Activated CD4-positive, alpha-beta T cell treated with anti-CD3 and anti-CD28 coated beads for 1 hour (primary cell): ENCODE results near the gene ZNF90.
"Not testable (repeated sequence)": the region's sequence is repeated elsewhere in the genome, so short reads cannot be mapped to it uniquely, and the experiment has no call there.

Experiments used
- DNase-seq: peaks from one replicate; pipeline ENCODE4 v3.0.0-alpha.2; 2020

Gene ZNF90

DNA sequence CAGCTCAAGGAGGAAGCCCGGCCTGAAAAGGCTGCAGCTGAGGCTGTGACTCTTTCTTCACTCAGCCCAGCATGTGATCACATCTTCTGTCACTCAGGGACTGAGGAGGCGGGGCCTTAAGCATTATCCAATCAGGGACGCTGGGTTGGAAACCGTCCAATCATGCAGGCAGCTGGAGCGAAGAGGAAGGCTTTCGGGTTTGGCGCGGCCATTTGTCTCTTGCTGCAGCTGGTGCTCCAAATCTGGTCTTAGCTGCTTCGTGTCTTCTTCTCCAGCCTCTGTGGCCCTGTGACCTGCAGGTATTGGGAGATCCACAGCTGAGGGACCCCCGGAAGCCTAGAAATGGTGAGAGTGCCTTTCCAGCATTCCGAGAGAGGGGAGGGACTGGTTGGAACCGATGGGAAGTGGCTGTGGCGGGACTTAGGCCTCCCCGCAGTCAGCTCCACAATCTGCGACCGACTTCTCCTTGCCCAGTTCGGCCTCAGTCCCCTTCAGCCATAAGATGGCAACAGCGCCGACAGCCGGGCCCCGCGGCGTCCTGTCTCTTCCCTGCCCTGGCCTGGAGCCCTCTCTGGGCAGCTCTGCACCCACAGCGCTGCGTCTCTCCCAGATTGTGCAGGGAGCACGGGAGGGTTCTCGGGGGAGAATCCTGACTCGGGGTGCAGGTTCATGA lies at the start of gene ZNF90:
ZNF90 (plus strand) TSS at position 210 of the 673 bp plus-strand sequence; CDS start at position 343, 133 bp downstream.
- DNase-seq = peak; percentile 69

DNA sequence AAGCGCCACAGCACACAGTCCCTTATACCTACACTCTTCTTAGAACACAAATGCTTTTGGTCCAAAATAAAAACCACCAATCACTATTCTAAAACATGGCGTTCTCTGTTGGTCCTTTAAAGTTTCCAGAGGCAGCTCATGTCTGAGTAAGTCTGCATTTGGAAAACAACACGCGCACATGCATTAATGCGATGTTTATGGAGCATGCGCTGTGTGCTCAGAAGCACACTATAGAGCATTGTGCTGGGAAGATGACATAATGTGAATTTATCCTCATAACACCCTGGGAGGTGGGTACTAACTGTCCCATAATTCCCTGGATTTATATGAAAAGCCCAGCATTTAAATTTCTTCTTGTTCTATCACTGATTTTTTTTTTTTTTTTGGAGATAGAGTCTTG lies 49.2 kb upstream of the ZNF90 start:
- no peak for DNase-seq

DNA sequence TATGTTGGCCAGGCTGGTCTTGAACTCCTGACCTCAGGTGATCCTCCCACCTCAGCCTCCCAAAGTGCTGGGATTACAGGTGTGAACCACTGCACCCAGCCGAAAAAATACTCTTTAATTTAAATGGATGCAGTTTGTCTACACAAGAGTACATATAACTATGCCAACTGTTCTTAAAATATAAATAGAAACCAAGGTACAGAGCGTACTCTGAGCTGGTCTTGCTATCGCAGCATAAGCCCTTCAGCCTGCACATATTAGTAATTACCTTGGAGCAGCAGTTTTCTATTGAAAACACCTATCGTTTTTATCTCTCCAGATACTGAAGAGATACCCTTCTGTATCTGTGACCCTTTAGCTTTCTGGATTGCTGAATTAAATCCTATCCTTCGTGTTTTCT lies 41.9 kb upstream of the ZNF90 start:
- no peak for DNase-seq

DNA sequence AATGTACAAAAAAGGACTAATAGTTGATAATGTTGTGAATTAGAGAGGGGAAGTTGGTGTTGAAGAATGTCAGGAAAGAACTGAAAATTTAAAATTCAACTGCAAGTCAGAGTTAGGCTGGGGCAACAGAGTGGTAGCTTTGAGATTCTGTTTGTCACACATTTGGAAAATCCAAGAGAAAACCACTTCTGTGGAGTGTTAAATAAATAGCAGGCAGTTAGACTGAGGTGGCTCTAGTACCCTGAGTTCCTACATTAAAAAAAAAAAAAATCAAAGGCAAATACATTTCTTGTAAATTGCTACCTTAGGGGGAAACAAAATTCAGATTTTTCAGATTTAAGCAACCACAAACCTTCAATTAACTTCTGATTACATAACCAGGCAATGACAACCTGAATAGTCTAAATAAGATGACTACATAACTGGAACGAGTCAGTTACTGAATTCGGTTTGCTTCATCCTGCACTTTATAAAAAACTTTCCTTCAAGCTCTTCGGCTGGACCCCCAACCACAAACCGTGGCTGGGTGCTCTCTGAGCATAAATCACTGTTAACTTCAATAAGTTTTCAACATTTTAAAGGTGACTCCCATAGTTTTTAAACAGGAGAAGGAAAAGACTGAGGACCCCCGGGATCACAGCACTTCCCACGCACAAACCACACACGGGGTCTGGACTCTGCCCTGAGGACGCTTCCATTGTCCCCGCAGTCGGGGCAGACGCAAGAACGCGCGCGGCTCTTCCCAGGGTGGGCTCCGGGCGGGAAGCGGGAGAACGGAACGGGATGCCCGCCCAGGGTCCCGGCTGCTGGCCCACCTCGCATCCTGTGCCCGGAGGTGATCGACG lies 39.2 kb upstream of the ZNF90 start:
- DNase-seq = no peak

DNA sequence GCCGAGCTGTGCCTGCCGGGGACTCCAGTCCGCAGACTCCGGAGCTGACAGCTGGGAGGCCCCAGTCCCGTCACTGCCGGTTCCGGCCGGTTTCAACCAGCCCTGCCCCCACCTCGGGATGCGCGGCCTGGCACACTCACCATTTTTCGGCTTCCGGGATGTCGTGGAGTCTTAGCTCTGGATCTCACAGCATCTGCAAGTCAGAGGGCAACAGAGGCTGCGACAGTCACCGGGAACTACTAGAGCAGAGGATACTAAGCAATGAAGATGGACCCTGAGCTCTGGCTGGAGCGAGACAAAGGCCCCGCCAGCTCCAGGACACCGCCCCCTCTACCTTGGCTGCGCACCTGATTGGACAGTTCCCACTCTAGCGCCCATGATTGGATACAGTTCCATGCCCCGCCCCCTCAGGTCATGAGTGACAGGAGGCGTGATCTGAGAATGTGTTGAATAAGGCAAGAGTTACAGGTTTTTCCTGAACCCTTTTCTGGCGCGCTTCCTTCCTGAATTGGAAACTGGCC lies 38.5 kb upstream of the ZNF90 start, which contains the start of gene ZNF682:
ZNF682 (minus strand) TSS at position 303 of the 521 bp plus-strand sequence; CDS start at position 143, 160 bp downstream.
- DNase-seq = peak; percentile 86

DNA sequence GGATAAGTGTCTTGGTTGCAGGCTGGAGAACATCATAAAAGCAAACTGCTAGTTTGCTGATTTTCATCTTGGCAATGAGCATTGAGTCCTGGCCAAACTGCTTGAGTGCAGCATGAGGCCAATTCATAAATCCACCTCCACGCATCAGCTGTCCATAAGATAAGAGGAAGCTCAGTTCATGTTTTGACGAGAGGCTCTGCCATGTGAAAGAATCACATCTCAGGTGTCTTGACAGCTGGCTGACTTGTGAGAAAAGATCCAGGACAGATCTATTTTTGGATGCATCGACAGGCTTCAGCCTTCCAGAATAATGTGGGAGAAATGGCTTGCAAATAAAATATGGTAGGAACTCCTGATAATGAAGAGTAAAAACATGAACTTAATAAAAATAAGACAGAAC lies 33.1 kb upstream of the ZNF90 start:
- DNase-seq = no peak

DNA sequence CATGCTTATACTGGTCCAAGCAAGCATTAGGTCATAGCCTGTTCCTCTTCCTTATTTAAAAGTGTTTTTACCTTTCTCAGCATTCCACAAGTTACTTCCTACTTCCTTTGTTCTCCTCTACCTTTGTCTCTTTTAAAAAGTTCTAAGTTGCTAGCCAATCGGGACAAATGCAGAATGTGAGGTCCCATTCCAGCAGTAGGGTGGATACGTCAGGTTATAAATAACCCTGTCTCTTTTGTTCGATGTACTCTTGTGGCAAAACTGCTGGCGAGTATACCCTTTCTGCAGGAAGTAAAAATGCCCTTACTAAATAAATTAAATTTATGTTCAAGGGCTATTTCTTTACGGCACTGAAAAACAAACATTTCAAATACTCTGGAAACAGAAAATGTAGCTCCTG lies 32.1 kb upstream of the ZNF90 start:
- DNase-seq = not testable (repeated sequence)

DNA sequence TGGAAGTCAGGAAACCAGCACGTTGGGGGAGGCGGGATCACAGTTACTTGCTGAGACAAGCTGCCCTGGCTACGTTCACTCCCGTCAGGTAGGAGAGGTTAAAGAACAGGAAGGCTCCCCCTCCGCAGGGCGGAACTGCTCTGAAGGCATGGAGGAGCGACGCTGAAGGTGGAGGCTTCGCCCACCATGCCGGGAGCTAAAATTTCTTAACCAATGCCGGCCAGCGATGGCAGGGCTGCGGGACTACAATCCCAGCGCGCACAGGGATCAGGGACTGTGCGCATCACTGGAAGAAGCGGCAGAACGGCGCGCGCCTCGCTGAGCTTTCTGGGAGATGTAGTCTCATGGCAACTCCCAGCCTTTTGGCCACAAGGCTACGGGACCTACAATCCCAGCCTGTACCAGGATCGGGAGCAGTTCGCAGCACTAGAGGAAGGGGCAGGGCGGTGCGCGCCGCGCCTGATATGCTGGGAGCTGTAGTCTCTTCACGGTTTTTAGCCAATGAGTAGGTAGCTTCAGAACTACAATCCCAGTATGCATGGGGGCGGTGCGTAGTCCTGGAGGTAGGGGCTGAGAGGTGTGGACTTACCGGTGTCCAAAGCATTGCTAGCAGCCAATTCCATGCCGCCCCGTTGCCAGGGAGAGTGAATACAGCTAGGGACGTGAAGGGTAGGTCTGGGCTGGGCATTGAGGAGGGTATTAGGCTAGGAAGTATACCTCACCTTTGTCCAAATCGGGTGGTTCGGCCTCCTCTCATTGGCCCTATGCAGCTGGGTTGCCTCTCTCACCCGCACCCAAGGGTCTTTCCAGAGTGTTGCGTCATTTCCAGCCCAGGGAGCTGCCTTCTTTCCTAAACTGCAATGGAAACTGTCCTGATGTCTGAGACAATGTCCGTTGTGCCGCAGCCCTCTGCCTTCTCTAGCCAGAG lies 25.7 kb upstream of the ZNF90 start:
- DNase-seq = peak; percentile 36

DNA sequence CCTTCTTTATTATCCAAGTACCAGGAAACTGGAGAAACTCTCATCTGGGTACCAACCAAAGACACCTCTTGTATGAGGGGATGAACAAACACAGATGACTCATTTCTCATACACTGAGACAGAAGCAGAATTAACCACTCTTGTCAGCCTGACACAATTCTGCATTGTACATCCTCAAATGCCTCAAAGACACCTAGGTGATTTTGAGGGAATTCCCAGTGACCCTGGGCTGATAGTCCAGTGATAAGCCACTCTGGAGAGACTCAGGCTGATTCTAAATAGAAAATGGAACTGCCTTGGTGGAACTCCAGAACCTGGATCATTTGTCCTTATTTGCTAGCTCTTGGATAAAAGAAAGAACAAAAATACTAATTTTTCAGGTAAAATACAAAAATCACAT lies 19.1 kb upstream of the ZNF90 start:
- DNase-seq = not testable (repeated sequence)

DNA sequence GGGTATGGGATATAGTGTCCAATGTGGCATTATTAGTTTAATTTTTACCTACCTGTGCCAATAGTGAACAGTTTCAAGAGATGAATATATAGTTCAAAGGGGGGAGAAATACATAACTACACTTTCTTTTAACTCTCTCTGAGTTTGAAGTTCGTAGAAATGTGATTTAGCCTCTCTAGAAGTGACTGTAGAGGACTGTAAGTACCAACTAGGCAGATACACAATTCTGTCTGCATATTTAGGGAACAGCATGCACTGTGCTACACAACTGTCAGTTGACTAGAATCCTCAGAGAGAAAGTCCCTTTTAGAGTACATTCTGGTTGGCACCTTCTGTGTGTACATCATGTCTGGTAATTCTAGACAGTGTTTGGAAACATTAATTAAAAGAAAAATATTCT lies 17.5 kb upstream of the ZNF90 start:
- DNase-seq = no peak

DNA sequence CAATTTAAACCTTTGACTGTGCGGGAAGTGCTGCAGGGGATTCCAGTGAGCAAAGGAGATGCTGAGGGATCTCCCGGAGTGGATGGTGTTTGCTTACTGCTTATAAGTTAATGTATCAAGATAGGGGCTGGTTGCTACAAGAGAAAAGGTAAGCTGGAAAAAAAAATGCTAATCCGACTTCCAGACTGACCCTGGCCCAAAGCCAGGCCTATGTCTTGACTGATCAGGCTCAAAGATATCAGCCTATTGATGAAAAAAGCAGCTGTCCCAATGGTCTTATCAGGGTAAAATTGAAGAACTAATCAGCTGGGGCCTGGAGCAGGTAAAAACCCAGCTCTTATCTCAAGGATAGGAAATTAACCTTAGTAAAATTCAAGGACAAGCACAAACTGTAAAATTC lies 10.9 kb upstream of the ZNF90 start:
- no peak for DNase-seq

DNA sequence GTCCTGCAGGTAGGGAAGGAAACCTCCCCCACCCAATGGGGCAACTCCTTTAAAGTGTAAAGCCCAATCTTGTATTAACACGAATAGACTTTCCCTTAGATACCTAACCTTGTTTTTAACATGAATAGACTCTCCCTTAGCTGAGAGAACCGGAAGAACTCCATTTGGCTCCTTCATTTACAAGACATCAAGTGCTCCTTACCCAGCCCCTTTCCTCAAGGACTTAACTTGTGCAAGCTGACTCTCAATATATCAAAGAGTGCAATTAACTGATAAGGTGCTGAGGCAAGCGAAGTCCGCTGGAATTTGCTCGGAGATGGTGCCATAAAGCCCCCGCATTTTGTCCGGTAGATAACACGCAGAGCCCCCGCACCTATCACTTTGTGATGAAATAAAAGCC lies 9.9 kb upstream of the ZNF90 start:
- no peak for DNase-seq

DNA sequence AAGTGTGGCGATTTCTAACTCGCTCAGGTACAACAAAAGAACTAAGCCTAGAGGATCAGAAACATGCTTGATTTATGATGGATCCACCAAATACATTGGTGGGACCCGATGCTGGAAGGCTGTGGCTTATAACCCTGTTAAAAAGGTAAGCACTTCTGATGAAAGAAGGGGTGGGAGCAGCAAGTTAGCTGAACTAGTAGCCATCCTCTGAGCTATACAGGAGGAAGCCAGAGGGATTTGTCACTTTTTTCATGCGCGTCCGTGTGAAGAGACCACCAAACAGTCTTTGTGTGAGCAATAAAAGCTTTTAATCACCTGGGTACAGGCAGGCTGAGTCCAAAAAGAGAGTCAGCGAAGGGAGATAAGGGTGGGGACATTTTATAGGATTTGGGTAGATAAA lies 9.2 kb upstream of the ZNF90 start:
- DNase-seq = not testable (repeated sequence)

DNA sequence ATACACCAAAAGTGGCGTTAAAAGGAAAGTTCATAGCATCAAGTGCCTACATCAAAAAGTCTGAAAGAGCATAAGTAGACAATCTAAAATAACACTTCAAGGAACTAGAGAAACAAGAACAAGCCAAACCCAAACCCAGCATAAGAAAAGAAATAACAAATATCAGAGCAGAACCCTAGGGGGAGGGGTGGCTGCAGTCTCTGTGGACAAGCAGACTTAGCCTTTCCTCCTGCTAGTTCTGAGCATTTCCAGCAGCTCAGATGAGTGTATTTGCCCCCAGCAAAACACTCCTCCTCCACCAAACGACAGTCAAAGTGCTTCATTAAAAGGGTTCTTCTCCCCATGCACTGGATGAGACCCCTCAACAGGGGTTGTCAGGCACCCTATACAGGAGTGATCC lies 7.1 kb upstream of the ZNF90 start:
- no peak for DNase-seq

DNA sequence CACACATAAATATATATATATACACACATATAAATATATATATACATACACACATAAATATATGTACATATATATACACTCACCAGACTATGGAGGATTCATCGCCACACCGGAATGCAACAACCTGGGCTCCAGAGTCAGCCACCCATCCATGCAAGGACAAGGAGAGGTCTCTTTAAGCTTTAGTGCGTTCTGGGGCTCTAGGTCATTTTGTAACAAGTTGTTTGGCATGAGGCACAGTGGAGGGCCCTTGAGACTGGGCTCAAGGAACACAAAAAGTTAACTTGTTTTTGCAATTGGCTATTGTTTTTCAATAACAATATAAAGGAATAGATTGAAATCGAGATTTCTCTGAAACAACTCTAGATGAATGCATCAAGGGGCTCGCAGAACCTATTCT lies 4.9 kb upstream of the ZNF90 start:
- no peak for DNase-seq

DNA sequence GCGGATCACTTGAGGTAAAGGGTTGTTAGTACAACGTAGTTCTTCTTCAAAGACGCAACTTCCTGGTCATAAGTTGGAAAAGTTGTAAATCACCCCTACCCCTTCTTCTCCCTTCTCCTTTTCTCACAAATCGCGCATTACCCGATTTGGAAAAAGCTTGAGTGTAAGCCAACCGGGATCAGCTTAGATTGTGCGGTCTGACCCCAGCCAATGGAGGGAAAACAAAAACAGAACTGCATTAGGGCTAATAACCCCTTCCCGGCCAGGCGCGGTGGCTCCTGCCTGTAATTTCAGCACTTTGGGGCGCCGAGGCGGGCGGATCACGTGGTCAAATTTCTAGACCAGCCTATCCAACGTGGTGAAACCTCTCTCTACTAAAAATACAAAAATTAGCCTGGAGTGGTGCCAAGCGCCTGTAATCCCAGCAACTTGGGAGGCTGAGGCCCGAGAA lies 806 bp downstream of the ZNF90 start:
- DNase-seq = no peak

DNA sequence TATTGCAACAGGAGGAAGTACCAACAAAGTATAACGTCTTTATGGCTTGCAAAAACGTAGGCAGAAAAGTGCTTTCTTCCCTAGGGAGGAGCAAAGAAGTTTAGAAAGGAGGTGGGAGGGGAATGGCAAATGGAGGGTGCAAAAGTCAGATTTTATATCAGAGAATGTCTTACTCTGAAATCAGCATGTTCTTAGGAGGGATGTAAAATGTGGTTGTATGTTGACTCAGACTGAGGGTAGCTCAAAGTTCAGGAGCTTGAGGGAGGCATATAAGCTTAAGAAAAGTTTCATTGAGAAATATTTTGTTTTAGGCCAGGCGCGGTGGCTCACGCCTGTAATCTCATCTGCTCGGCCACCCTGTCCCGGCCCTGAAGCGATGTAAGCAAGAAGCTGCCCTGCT lies 1.7 kb downstream of the ZNF90 start:
- no peak for DNase-seq

DNA sequence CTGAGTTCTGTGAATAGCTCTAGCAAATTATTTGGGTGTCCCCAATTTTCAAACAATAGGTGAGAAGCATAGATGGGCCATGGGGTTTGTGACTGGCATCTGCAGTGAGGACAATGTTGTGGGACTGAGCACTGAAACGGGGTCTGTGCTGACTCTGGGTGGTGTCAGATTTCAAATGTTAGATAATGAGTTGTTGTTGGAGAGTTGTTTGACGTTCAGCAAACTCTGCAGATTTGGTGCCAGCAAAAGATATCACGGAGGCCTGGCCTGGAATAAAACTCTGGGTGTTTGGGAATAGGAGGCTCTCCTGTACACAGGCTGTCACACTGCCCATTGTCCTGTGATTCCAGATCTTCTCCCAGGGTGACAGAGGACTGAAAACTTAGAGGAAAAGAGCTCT lies 2.9 kb downstream of the ZNF90 start:
- DNase-seq = no peak

DNA sequence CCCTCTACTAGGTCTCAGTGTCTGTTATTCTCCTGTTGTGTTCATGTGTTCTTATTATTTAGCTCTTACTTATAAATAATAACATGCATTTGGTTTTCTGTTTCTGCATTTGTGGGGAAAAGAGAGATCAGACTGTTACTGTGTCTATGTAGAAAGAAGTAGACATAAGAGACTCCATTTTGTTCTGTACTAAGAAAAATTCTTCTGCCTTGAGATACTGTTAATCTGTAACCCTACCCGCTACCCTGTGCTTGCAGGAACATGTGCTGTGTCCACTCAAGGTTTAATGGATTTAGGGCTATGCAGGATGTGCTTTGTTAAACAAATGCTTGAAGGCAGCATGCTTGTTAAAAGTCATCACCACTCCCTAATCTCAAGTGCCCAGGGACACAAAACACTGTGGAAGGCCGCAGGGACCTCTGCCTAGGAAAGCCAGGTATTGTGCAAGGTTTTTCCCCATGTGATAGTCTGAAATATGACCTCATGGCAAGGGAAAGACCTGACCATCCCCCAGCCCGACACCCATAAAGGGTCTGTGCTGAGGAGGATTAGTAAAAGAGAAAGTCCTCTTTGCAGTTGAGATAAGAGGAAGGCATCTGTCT lies 4.5 kb downstream of the ZNF90 start:
- not testable (repeated sequence) for DNase-seq

DNA sequence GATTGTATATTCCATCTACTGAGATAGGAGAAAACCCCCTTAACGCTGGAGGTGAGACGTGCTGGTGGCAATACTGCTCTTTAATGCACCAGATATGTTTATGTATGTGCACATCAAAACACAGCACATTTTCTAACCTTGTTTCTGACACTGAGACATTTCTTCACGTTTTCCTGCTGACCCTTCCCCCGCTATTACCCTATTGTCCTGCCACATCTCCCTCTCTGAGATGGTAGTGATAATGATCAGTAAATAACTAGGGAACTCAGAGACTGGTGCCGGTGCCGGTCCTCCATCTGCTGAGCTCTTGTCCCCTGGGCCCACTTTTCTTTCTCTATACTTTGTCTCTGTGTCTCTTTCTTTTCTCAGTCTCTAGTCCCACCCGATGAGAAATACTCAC lies 5.1 kb downstream of the ZNF90 start:
- DNase-seq = not testable (repeated sequence)

DNA sequence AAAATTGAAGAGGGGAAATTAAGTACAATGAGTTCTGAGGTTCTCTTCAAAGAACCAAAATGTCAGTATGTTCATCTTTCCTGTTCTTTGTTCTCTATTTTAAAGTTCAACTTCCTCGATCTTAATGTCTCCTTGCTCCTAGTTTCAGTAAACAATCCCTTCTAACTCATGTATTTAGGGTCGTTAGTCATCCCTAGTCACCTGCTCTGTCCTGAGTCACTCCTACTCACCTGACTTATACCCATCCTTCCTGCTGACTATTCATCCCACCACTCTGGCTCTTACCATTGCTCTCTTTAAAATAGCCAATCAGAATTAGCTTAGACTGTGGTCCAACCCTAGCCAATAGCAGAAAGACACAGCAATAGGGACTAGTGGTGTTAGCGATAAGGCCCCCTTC lies 24.3 kb downstream of the ZNF90 start:
- DNase-seq = no peak

DNA sequence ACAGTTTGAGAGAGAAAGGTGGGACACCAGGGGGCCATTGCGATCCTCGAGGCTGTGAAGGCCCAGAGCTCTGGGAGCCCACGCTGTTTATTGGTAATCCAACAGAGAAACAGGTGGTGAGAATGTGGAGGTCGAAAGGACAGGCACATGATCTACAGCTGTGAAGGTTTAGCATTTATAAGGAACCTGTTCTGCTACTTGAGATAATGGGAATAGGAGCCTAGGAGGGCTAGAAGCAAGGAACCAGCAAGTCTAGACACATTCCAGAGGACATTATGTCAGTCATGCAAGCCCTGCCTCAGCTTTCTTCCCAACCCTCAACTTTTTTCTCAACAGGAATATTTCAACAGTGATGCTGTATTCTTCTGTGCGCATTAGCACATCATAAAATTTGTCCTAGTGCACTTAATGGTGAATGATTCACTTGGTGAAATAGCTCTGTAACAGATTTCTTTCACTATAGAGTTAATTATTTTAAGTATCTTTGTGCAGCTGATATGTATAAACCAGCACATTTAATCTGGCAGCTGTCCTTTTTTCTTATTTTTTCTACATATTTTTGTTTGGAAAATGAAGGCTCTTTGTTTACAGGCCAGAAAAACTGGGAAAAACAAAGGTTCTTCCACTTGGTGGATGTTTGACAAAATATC lies 25.4 kb downstream of the ZNF90 start:
- no peak for DNase-seq
